ENCODE measurements around the gene NIT1.

DNA sequence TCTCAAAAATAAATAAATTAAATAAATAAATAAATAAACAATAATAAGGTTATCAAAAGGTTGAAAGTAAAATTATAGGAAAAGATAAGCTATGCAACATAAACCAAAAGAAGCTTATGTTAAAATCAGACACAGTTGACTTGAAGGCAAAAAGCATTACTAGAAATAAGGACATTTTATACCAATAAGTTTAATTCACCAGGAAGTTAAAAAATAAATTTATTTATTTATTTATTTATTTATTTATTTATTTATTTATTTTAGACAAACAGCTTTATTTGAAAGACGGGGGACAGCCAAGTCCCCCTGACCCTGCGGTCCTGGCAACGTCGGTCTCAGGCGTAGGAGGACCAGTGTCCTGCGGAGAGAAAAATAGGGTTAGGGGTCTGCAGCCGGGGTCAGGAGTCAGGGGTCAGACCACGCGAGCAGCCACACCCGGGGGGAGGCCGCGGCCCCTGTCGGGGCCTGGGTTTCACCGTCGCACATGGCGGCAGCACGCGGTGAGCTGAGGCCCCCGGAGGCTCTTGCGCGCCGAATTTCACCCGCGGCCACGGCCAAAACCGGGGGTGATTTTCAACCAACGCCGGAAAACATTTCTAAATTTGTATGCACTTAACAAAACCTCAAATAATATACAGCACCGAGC, 23.0 kb downstream of the NIT1 start:
- TF ChIP-seq POLR2A (IDR thresholded peaks at IDR 0.05; ENCODE audit: control extremely low read depth in 1 of 2, low read depth in 2 of 2, low read length in 2 of 2) (no peak), SAP30 (IDR thresholded peaks at IDR 0.05; ENCODE audit: insufficient read depth, insufficient replicate concordance, low read length) (no peak), RAD21 (IDR thresholded peaks at IDR 0.05 in 1 of 2, conservative IDR thresholded peaks at IDR 0.05 in 1 of 2; ENCODE audit: low read depth in 2 of 2, low read length in 2 of 2) (no peak)

Data from H1 (cell line).